Measurements from ENCODE around the gene TSPAN14. TPM values are rescaled to one million over a fixed set of nuclear protein-coding genes. Genes with fewer than 3 reads are reported as not detected.

Gene TSPAN14
- total and polyA plus RNA-seq, 4 donors: 19.9 to 36.8 (median 27.3) TPM

- no peak for DNase-seq (ENCODE audit: low spot score)
Observed at GRCh38 chr10:80476685-80477084, 22.6 kb downstream of the TSPAN14 start.

GRCh38 chr10:80477813-80478212, 23.7 kb downstream of the TSPAN14 start:
- 92% methylated on average over 2 of the region's 2 CpGs for WGBS
- no peak for DNase-seq (ENCODE audit: low spot score)
- H3K27ac ChIP-seq (ENCODE audit: low read depth in 1 of 2, low read length in 2 of 2): no peak overlapping the region
- H3K4me1 ChIP-seq (ENCODE audit: control insufficient read depth in 4 of 4, insufficient read depth in 4 of 4, low read length in 3 of 4): peaks cover 3 to 9% (median 5%) of the 10 kb centered on the region in 4 donors
- no peaks in the 10 kb centered on the region for H3K27me3 ChIP-seq (ENCODE audit: control insufficient read depth in 4 of 4, insufficient read depth in 4 of 4, low read length in 3 of 4)
- no peak overlapping the region for H3K9ac ChIP-seq (ENCODE audit: low read depth in 1 of 2, low read length in 2 of 2)
- H3K36me3 ChIP-seq (ENCODE audit: control insufficient read depth in 4 of 4, insufficient read depth in 3 of 4, low read depth in 1 of 4, low read length in 3 of 4): peaks cover 0 to 3% (median 0%) of the 10 kb centered on the region in 4 donors
- no peaks in the 10 kb centered on the region for H3K9me3 ChIP-seq (ENCODE audit: control insufficient read depth in 4 of 4, low read length in 3 of 4)
- no peak overlapping the region for H3K4me3 ChIP-seq (ENCODE audit: low read depth in 1 of 3, low read length in 3 of 3)
- no peak for TF ChIP-seq TAF1 (conservative IDR thresholded peaks at IDR 0.05)
- TF ChIP-seq MAX (IDR thresholded peaks at IDR 0.05): no peak
- no peak for TF ChIP-seq REST (IDR thresholded peaks at IDR 0.05)
- TF ChIP-seq ATF3 (IDR thresholded peaks at IDR 0.05): no peak
- no peak for TF ChIP-seq NR2F2 (IDR thresholded peaks at IDR 0.05)
- TF ChIP-seq SP1 (IDR thresholded peaks at IDR 0.05): no peak
- no peak for TF ChIP-seq FOXA2 (IDR thresholded peaks at IDR 0.05)
- TF ChIP-seq FOXA1 (IDR thresholded peaks at IDR 0.05): no peak
- TF ChIP-seq HNF4G (IDR thresholded peaks at IDR 0.05): no peak
- no peak for TF ChIP-seq YY1 (IDR thresholded peaks at IDR 0.05)
- no peak for TF ChIP-seq RXRA (IDR thresholded peaks at IDR 0.05)
- no peak for TF ChIP-seq HNF4A (conservative IDR thresholded peaks at IDR 0.05)
- no peak for TF ChIP-seq JUND (IDR thresholded peaks at IDR 0.05)
- no peak for TF ChIP-seq RAD21 (IDR thresholded peaks at IDR 0.05)
- no peak for TF ChIP-seq EGR1 (IDR thresholded peaks at IDR 0.05; ENCODE audit: low read depth in 2 of 2)
- TF ChIP-seq ZBTB33 (IDR thresholded peaks at IDR 0.05): no peak

More at GRCh38 chr10:80476685-80477084, 22.6 kb downstream of the TSPAN14 start:
- 97% methylated on average over 1 of the region's 1 CpG for WGBS
- H3K4me1 ChIP-seq (ENCODE audit: control insufficient read depth in 4 of 4, insufficient read depth in 4 of 4, low read length in 3 of 4): peaks cover 3 to 17% (median 6%) of the 10 kb centered on the region in 4 donors
- H3K27me3 ChIP-seq (ENCODE audit: control insufficient read depth in 4 of 4, insufficient read depth in 4 of 4, low read length in 3 of 4): no peaks in the 10 kb centered on the region
- TF ChIP-seq RAD21 (IDR thresholded peaks at IDR 0.05) (no peak), TAF1 (conservative IDR thresholded peaks at IDR 0.05) (no peak), REST (IDR thresholded peaks at IDR 0.05) (no peak), HNF4A (conservative IDR thresholded peaks at IDR 0.05) (no peak), FOXA1 (IDR thresholded peaks at IDR 0.05) (no peak), YY1 (IDR thresholded peaks at IDR 0.05) (no peak), GABPA (IDR thresholded peaks at IDR 0.05 in 1 of 2, conservative IDR thresholded peaks at IDR 0.05 in 1 of 2) (no peak), EGR1 (IDR thresholded peaks at IDR 0.05; ENCODE audit: low read depth in 2 of 2) (no peak)
- no peaks in the 10 kb centered on the region for H3K9me3 ChIP-seq (ENCODE audit: control insufficient read depth in 4 of 4, low read length in 3 of 4)
- no peak overlapping the region for H3K9ac ChIP-seq (ENCODE audit: low read depth in 1 of 2, low read length in 2 of 2)
- H3K27ac ChIP-seq (ENCODE audit: low read depth in 1 of 2, low read length in 2 of 2): no peak overlapping the region
- H3K36me3 ChIP-seq (ENCODE audit: control insufficient read depth in 4 of 4, insufficient read depth in 3 of 4, low read depth in 1 of 4, low read length in 3 of 4): peaks cover 0 to 3% (median 0%) of the 10 kb centered on the region in 4 donors
- no peak overlapping the region for H3K4me3 ChIP-seq (ENCODE audit: low read depth in 1 of 3, low read length in 3 of 3)
